IMR-90 (cell line): ENCODE data around the gene CEP41. TPM values are rescaled to one million over a fixed set of nuclear protein-coding genes. Genes with fewer than 3 reads are reported as not detected.

ENCODE experiments used
- ATAC-seq: fragments of 200-7000 bp; cut with Tn5 transposase; 2 replicates; pipeline ENCODE4 v1.9.1; 2020; ENCODE audit warnings: low read depth, mild to moderate bottlenecking, moderate library complexity
- BruUV-seq: library from RNA; stranded (reverse); fragments of 400-500 nt; replicated peaks from 2 replicates; lab custom pipeline; 2021; lab: Mats Ljungman, UMichigan
- CTCF ChIA-PET: fragments of 300-600 bp; formaldehyde crosslinking; extraction: SDS; loops from one replicate; lab custom pipeline; 2021; ENCODE audit warnings: antibody characterized with exemption; lab: Yijun Ruan, JAX
- POLR2A ChIA-PET: fragments of 300-600 bp; sonication (Branson Sonifier 250); formaldehyde crosslinking; loops from one replicate; lab custom pipeline; 2022; ENCODE audit warnings: antibody characterized with exemption; ENCODE audit not compliant: unreplicated experiment; lab: Charles Lee
- DNase-seq: peaks from one replicate; pipeline ENCODE4 v3.0.0; 2013
- H2AFZ ChIP-seq: replicated peaks from 2 replicates; pipeline ENCODE3; 2013; ENCODE audit warnings: low read length, mild to moderate bottlenecking; ENCODE audit not compliant: poor library complexity
- H2AK5ac ChIP-seq: 2 replicates; pipeline ENCODE4 v1.6.1; 2013; ENCODE audit warnings: low read depth, low read length, inconsistent platforms
- H2AK9ac ChIP-seq: replicated peaks from 2 replicates; pipeline ENCODE3; 2013; ENCODE audit warnings: mild to moderate bottlenecking, low read depth, low read length, moderate library complexity; ENCODE audit not compliant: poor library complexity
- H2BK120ac ChIP-seq: 2 replicates; pipeline ENCODE4 v1.6.1; 2013; ENCODE audit warnings: low read depth, low read length, inconsistent platforms
- H2BK15ac ChIP-seq: 3 replicates; pipeline ENCODE4 v1.6.1; 2013; ENCODE audit warnings: low read depth, low read length, inconsistent platforms
- H2BK20ac ChIP-seq: 2 replicates; pipeline ENCODE4 v1.6.1; 2013; ENCODE audit warnings: low read depth, mild to moderate bottlenecking, inconsistent platforms, low read length, moderate library complexity
- H2BK5ac ChIP-seq: 2 replicates; pipeline ENCODE4 v1.6.1; 2013; ENCODE audit warnings: mild to moderate bottlenecking, low read depth, low read length, inconsistent platforms; ENCODE audit not compliant: poor library complexity, severe bottlenecking
- H3K14ac ChIP-seq: replicated peaks from 2 replicates; pipeline ENCODE4 v1.6.1; 2013; ENCODE audit warnings: low read depth, low read length, inconsistent platforms
- H3K18ac ChIP-seq: 2 replicates; pipeline ENCODE4 v1.6.1; 2013; ENCODE audit warnings: low read depth, low read length, control low read depth
- H3K23ac ChIP-seq: 2 replicates; pipeline ENCODE4 v1.6.1; 2013; ENCODE audit warnings: low read depth, low read length, inconsistent platforms
- H3K27ac ChIP-seq: 2 replicates; pipeline ENCODE4 v1.5.1; 2013; ENCODE audit warnings: mild to moderate bottlenecking, control low read depth, low read length; ENCODE audit not compliant: insufficient read depth
- H3K27me3 ChIP-seq: 2 replicates; pipeline ENCODE4 v1.6.1; 2013; ENCODE audit warnings: low read length; ENCODE audit not compliant: control insufficient read depth, insufficient read depth
- H3K36me3 ChIP-seq: 2 replicates; pipeline ENCODE4 v1.6.1; 2013; ENCODE audit warnings: low read length, mixed read lengths; ENCODE audit not compliant: control insufficient read depth, insufficient read depth
- H3K4ac ChIP-seq: 2 replicates; pipeline ENCODE4 v1.6.1; 2013; ENCODE audit warnings: low read depth, low read length, inconsistent platforms
- H3K4me1 ChIP-seq: 2 replicates; pipeline ENCODE4 v1.6.1; 2013; ENCODE audit warnings: low read length, mixed read lengths; ENCODE audit not compliant: control insufficient read depth, insufficient read depth
- H3K4me2 ChIP-seq: 2 replicates; pipeline ENCODE4 v1.6.1; 2013; ENCODE audit warnings: low read depth, mild to moderate bottlenecking, control low read depth, low read length, moderate library complexity
- H3K4me3 ChIP-seq: 2 replicates; pipeline ENCODE4 v1.5.1; 2013; ENCODE audit warnings: low read depth, mild to moderate bottlenecking, control low read depth, low read length, moderate library complexity; ENCODE audit not compliant: insufficient read depth
- H3K56ac ChIP-seq: 2 replicates; pipeline ENCODE4 v1.6.1; 2013; ENCODE audit warnings: low read length, inconsistent platforms; ENCODE audit not compliant: insufficient read depth; ENCODE audit errors: extremely low read depth
- H3K79me1 ChIP-seq, 2 experiments: 2 replicates each; pipeline ENCODE4 v1.6.1; 2013; ENCODE audit warnings: low read length in 2 of 2, inconsistent platforms in 1 of 2, low read depth in 1 of 2
- H3K9ac ChIP-seq: 2 replicates; pipeline ENCODE4 v1.6.1; 2013; ENCODE audit warnings: low read depth, low read length, control low read depth
- H3K9me1 ChIP-seq: 2 replicates; pipeline ENCODE4 v1.6.1; 2013; ENCODE audit warnings: low read length, inconsistent platforms; ENCODE audit not compliant: insufficient read depth
- H3K9me3 ChIP-seq: 2 replicates; pipeline ENCODE4 v1.6.1; 2013; ENCODE audit warnings: low read length; ENCODE audit not compliant: control insufficient read depth, insufficient read depth
- H4K20me1 ChIP-seq: 2 replicates; pipeline ENCODE4 v1.6.1; 2013; ENCODE audit warnings: low read length, inconsistent platforms; ENCODE audit not compliant: insufficient read depth
- H4K5ac ChIP-seq: 2 replicates; pipeline ENCODE4 v1.6.1; 2013; ENCODE audit warnings: mild to moderate bottlenecking, low read depth, low read length, control low read depth
- H4K8ac ChIP-seq, 2 experiments: 2 replicates each; pipeline ENCODE4 v1.6.1; 2013; ENCODE audit warnings: low read depth in 2 of 2, low read length in 2 of 2, control low read depth in 1 of 2, inconsistent platforms in 1 of 2
- H4K91ac ChIP-seq: 2 replicates; pipeline ENCODE4 v1.6.1; 2013; ENCODE audit warnings: low read depth, low read length, inconsistent platforms; ENCODE audit not compliant: insufficient read depth
- CEBPB ChIP-seq: IDR thresholded peaks from 2 replicates; pipeline ENCODE4 v1.6.1; 2012; ENCODE audit warnings: low read depth, low read length, improper control_type of control experiment
- RCOR1 ChIP-seq: IDR thresholded peaks from 2 replicates; pipeline ENCODE4 v1.6.1; 2012; ENCODE audit warnings: mild to moderate bottlenecking, low read length, improper control_type of control experiment; ENCODE audit not compliant: insufficient replicate concordance
- WGBS, 2 experiments: methylation state at CpG; one replicate each; pipeline versions ENCODE4 v1.1.5 to v1.1.7; 2013; ENCODE audit warnings: missing lambda C conversion rate in 2 of 2; ENCODE audit not compliant: insufficient read length in 1 of 2; ENCODE audit errors: extremely low coverage in 2 of 2; 5-methylcytosine and 5-hydroxymethylcytosine counted together
- dilution Hi-C: fragments of 300-500 bp; cut with HindIII; formaldehyde crosslinking; loops from one replicate; pipeline ENCODE4 v1.14.3; 2018; ENCODE audit warnings: low sequenced_read_pairs; ENCODE audit not compliant: unreplicated experiment
- in situ Hi-C: fragments of 300-500 bp; cut with MboI; formaldehyde crosslinking; loops from 3 replicates; pipeline ENCODE4 v1.14.3; 2019; ENCODE audit warnings: low sequenced_read_pairs, inconsistent platforms, mixed read lengths
- intact Hi-C: fragments of 100-400 bp; cut with micrococcal nuclease; formaldehyde crosslinking; loops from 2 replicates; pipeline ENCODE4 v1.10.0; 2022
- polyA plus RNA-seq, 3 experiments: library from polyadenylated mRNA; depleted of rRNA; stranded (reverse); fragments of >200 nt; gene quantifications; 2 replicates each; pipeline ENCODE4 v1.2.3, GENCODE V29; 2012; ENCODE audit warnings: low replicate concordance in 1 of 3
- total RNA-seq: library from RNA; depleted of rRNA; stranded (reverse); fragments of >200 nt; gene quantifications from 2 replicates; pipeline ENCODE4 v1.2.3, GENCODE V29; 2012

The CEP41 gene
- total and polyA plus RNA-seq, 2 of the 4 experiments (the other 2 are of a cell fraction), result 12.2 to 21.9 TPM

- no peak for DNase-seq
- H3K9ac ChIP-seq, result no peak overlapping the region
- H3K4me2 ChIP-seq, result no peak overlapping the region
- H3K79me1 ChIP-seq, result peaks cover 19 to 62% of the 10 kb centered on the region in 2 experiments
- H3K23ac ChIP-seq, result no peak overlapping the region
- no peaks in the 10 kb centered on the region for H3K36me3 ChIP-seq
- no peak overlapping the region for H3K18ac ChIP-seq
- H2AK5ac ChIP-seq, result no peak overlapping the region
- no peak overlapping the region for H4K91ac ChIP-seq
- H4K8ac ChIP-seq, result no peak overlapping the region
- H2AK9ac ChIP-seq, result no peak overlapping the region
- TF ChIP-seq CEBPB, result peak; percentile 45; the same call in 1 of the 2 replicates
- TF ChIP-seq RCOR1, result no peak
- H2BK15ac ChIP-seq, result no peak overlapping the region
- no peak overlapping the region for H2BK5ac ChIP-seq
- no peak overlapping the region for H3K27ac ChIP-seq
- H2BK20ac ChIP-seq, result no peak overlapping the region
- intact Hi-C loops, result no loop called here
- ATAC-seq, result no peak
- peaks cover 11% of the 10 kb centered on the region for H3K4me1 ChIP-seq
- no peaks in the 10 kb centered on the region for H4K20me1 ChIP-seq
- H3K9me3 ChIP-seq, result no peaks in the 10 kb centered on the region
- CTCF ChIA-PET, result no interaction called here
- no peak overlapping the region for H4K5ac ChIP-seq
- dilution Hi-C loops, result no loop called here
- H3K14ac ChIP-seq, result no peak overlapping the region
- no peaks in the 10 kb centered on the region for H3K27me3 ChIP-seq
- H3K9me1 ChIP-seq, result peaks cover 13% of the 10 kb centered on the region
- no peak overlapping the region for H3K4ac ChIP-seq
- no peak overlapping the region for H3K56ac ChIP-seq
- in situ Hi-C loops, result no loop called here
- H2BK120ac ChIP-seq, result no peak overlapping the region
- BruUV-seq, result no TSS peak
- WGBS, 2 experiments, result no CpG with 5 or more reads among the region's 1 CpG
- POLR2A ChIA-PET, result no interaction called here
- no peak overlapping the region for H3K4me3 ChIP-seq
- H2AFZ ChIP-seq, result no peak overlapping the region
Observed at GRCh38 chr7:130436253-130436652, 4.6 kb downstream of the CEP41 start.
